ENCODE measurements around the gene C9orf43. TPM values are rescaled to one million over a fixed set of nuclear protein-coding genes. Genes with fewer than 3 reads are reported as not detected.
"Not testable (repeated sequence)": the region's sequence is repeated elsewhere in the genome, so short reads cannot be mapped to it uniquely, and the experiment has no call there.

Gene C9orf43
- total and polyA plus RNA-seq, 2 donors (not counting 3 experiments of a cell fraction or from before 2014, with no cell fraction given), result 0.25 to 0.66 TPM

DNA sequence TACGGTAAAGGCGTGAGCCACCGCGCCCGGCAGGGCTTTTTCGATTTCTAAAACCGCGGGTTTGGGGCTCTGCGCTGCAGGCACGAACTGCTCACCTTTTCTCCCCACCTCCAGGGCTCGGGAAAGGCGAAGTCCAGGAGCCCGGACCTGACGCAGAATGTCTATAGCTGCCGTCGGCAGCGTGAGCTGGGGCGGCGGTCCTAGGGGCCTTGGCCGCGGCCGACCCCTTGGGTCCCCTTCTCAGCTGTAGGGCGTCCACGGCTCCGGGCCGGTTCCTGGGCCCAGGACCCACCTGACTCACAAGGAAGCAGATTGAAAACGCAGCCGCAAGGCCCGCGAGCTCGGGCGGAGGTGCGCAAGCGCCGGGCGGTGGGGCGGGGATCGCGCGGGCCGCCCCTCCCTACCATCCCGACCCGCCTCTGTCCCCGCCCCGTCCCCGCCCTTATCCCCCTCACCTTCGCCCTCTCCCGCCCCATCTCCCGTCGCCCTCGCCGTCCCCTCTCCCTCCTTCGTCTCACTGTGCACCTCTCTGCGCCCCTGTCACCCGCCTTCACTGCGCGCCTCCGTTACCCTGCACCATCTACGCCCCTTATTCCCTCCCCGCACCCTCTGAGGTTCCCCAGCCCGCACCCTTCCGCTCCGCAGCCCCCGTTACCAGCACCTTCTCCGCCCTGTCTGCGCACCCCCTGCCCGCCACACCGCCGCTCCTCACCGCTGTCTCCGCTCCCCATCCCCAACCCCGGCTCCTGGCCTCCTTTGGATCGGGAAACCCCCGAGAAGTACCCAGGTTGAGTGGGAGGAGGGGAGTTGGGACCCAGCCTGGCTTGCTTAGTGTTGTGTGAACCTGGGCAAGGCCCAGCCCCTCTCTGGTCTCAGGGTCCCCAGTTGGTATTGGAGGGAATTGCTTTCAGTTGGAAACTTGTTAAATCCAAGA lies 33.6 kb upstream of the C9orf43 start, which contains the start of gene HDHD3:
Gene HDHD3, minus strand, starts transcription at position 353 of the 934 bp plus-strand sequence. CDS start 2,632 bp downstream, outside the sequence.
- dilution Hi-C loops (cut with MboI; ENCODE audit: extremely low pct_ligation_motif_present, low sequenced_read_pairs), result no loop called here
- no TSS peak for BruUV-seq (replicated peaks)
- peak within 1 kb of the TSS; percentile 78 for H3K9ac ChIP-seq (replicated peaks; ENCODE audit: extremely low read depth, insufficient read depth, low read length)

DNA sequence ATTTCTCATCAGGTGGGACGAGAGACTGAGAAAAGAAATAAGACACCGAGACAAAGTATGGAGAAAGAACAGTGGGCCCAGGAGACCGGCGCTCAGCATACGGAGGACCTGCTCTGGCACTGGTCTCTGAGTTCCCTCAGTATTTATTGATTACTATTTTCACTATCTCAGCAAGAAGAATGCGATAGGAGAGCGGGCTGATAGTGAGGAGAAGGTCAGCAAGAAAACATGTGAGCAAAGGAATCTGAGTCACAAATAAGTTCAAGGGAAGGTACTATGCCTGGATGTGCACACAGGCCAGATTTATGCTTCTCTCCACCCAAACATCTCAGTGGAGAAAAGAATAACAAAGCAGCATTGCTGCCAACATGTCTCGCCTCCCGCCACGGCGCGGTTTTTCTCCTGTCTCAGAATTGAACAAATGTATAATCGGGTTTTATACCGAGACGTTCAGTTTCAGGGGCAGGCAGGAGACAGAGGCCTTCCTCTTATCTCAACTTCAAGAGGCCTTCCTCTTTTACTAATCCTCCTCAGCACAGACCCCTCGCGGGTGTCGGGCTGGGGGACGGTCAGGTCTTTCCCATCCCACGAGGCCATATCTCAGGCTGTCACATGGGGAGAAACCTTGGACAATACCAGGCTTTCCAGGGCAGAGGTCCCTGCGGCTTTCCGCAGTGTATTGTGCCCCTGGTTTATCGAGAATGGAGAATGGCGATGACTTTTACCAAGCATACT lies 31.3 kb upstream of the C9orf43 start:
- H3K9ac ChIP-seq (replicated peaks; ENCODE audit: extremely low read depth, insufficient read depth, low read length); FAIRE-seq; dilution Hi-C loops (cut with MboI; ENCODE audit: extremely low pct_ligation_motif_present, low sequenced_read_pairs); DNase-seq (ENCODE audit: low read depth, low spot score); H3K36me3 ChIP-seq (ENCODE audit: control insufficient read depth in 2 of 2, extremely low read depth in 1 of 2, insufficient read depth in 2 of 2, low read length in 2 of 2); H3K4me2 ChIP-seq (ENCODE audit: insufficient read depth, low read length); CTCF ChIA-PET; H3K27me3 ChIP-seq (ENCODE audit: control insufficient read depth in 2 of 2, insufficient read depth in 2 of 2, low read length in 2 of 2); H3K4me1 ChIP-seq (ENCODE audit: control insufficient read depth, extremely low read depth, insufficient read depth, low read length); H3K4me3 ChIP-seq (replicated peaks in 1 of 3; ENCODE audit: insufficient read depth in 1 of 3, low read depth in 1 of 3, low read length in 3 of 3); H3K79me2 ChIP-seq (ENCODE audit: control insufficient read depth, insufficient read depth, low read length); H3K27ac ChIP-seq (ENCODE audit: insufficient read depth, low read depth, low read length); intact Hi-C loops (cut with micrococcal nuclease); H3K9me3 ChIP-seq (replicated peaks; ENCODE audit: control insufficient read depth, insufficient read depth, low read length); POLR2A ChIA-PET; H2AFZ ChIP-seq (ENCODE audit: low read depth, low read length); H3K9me1 ChIP-seq (replicated peaks; ENCODE audit: control insufficient read depth, extremely low read depth, insufficient read depth, low read length); H4K20me1 ChIP-seq (replicated peaks; ENCODE audit: control insufficient read depth, extremely low read depth, insufficient read depth, low read length); BruUV-seq (replicated peaks): not testable (repeated sequence)

More for the DNA sequence above, 33.6 kb upstream of the C9orf43 start, which contains the start of gene HDHD3:
- DNase-seq (ENCODE audit: low read depth, low spot score), result peak; percentile 74
- FAIRE-seq, result peak; percentile 60
- Histone ChIP-seq H3K9me3 (replicated peaks; ENCODE audit: control insufficient read depth, insufficient read depth, low read length) (no peaks in the 10 kb centered on the region), H3K36me3 (ENCODE audit: control insufficient read depth in 2 of 2, extremely low read depth in 1 of 2, insufficient read depth in 2 of 2, low read length in 2 of 2) (peaks cover 0 to 7% of the 10 kb centered on the region in 2 experiments), H4K20me1 (replicated peaks; ENCODE audit: control insufficient read depth, extremely low read depth, insufficient read depth, low read length) (no peaks in the 10 kb centered on the region), H3K4me3 (replicated peaks in 1 of 3; ENCODE audit: insufficient read depth in 1 of 3, low read depth in 1 of 3, low read length in 3 of 3) (peak within 1 kb of the TSS; percentile 61 to 93 (median 83)), H3K27ac (ENCODE audit: insufficient read depth, low read depth, low read length) (peak within 1 kb of the TSS; percentile 40), H3K4me1 (ENCODE audit: control insufficient read depth, extremely low read depth, insufficient read depth, low read length) (no peaks in the 10 kb centered on the region), H3K79me2 (ENCODE audit: control insufficient read depth, insufficient read depth, low read length) (no peaks in the 10 kb centered on the region), H3K4me2 (ENCODE audit: insufficient read depth, low read length) (peak within 1 kb of the TSS; percentile 78), H2AFZ (ENCODE audit: low read depth, low read length) (peak within 1 kb of the TSS; percentile 100), H3K9me1 (replicated peaks; ENCODE audit: control insufficient read depth, extremely low read depth, insufficient read depth, low read length) (no peaks in the 10 kb centered on the region), H3K27me3 (ENCODE audit: control insufficient read depth in 2 of 2, insufficient read depth in 2 of 2, low read length in 2 of 2) (no peaks in the 10 kb centered on the region)
- TF ChIP-seq FOS (IDR thresholded peaks at IDR 0.05; ENCODE audit: borderline replicate concordance, insufficient read depth, low read length), result no peak
- no peak for TF ChIP-seq MYC (IDR thresholded peaks at IDR 0.05; ENCODE audit: low read depth, low read length)
- TF ChIP-seq POLR2AphosphoS5 (IDR thresholded peaks at IDR 0.05; ENCODE audit: insufficient read depth, low read depth, low read length), result peak; percentile 37
- no peak for TF ChIP-seq JUN (IDR thresholded peaks at IDR 0.05; ENCODE audit: borderline replicate concordance, insufficient read depth, insufficient read length, low read depth)
- no peak for TF ChIP-seq GATA2 (IDR thresholded peaks at IDR 0.05; ENCODE audit: insufficient read depth, insufficient read length, low read depth, low read length)
- TF ChIP-seq, protein P1, sequence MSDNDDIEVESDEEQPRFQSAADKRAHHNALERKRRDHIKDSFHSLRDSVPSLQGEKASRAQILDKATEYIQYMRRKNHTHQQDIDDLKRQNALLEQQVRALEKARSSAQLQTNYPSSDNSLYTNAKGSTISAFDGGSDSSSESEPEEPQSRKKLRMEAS (IDR thresholded peaks at IDR 0.05; ENCODE audit: insufficient read depth, insufficient read length), result no peak
- TF ChIP-seq, protein P2, sequence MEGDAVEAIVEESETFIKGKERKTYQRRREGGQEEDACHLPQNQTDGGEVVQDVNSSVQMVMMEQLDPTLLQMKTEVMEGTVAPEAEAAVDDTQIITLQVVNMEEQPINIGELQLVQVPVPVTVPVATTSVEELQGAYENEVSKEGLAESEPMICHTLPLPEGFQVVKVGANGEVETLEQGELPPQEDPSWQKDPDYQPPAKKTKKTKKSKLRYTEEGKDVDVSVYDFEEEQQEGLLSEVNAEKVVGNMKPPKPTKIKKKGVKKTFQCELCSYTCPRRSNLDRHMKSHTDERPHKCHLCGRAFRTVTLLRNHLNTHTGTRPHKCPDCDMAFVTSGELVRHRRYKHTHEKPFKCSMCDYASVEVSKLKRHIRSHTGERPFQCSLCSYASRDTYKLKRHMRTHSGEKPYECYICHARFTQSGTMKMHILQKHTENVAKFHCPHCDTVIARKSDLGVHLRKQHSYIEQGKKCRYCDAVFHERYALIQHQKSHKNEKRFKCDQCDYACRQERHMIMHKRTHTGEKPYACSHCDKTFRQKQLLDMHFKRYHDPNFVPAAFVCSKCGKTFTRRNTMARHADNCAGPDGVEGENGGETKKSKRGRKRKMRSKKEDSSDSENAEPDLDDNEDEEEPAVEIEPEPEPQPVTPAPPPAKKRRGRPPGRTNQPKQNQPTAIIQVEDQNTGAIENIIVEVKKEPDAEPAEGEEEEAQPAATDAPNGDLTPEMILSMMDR (IDR thresholded peaks at IDR 0.05; ENCODE audit: extremely low read depth in 1 of 2, insufficient read depth in 1 of 2, low read depth in 1 of 2, low read length in 2 of 2), result no peak
- no peak for TF ChIP-seq EZH2 (IDR thresholded peaks at IDR 0.05; ENCODE audit: borderline replicate concordance, low read depth, low read length, severe bottlenecking)
- peak; percentile 58 for TF ChIP-seq POLR2A (IDR thresholded peaks at IDR 0.05; ENCODE audit: low read depth, low read length)
- CTCF ChIA-PET, result interaction anchor here (0.8 to 1.0 kb wide), 2 partner anchors 24 to 28 kb away, joined by 4 to 5 read pairs; partner anchors contain the start of gene ALAD
- intact Hi-C loops (cut with micrococcal nuclease), result no loop called here
- POLR2A ChIA-PET, result no interaction called here
